Activated CD4-positive, alpha-beta T cell treated with anti-CD3 and anti-CD28 coated beads for 36 hours (primary cell): ENCODE results near the gene IGSF11. TPM values are rescaled to one million over a fixed set of nuclear protein-coding genes. Genes with fewer than 3 reads are reported as not detected.
"Not testable (repeated sequence)": the region's sequence is repeated elsewhere in the genome, so short reads cannot be mapped to it uniquely, and the experiment has no call there.

ENCODE experiments used
- ATAC-seq: fragments of 200-7000 bp; cut with Tn5 transposase; one replicate; pipeline ENCODE4 v1.10.0; 2021; ENCODE audit warnings: mild to moderate bottlenecking, moderate library complexity
- CTCF ChIA-PET: fragments of 350-600 bp; sonication (Branson Sonifier 250); formaldehyde crosslinking; loops from one replicate; lab custom pipeline; 2021; ENCODE audit warnings: antibody characterized with exemption; lab: Charles Lee
- POLR2A ChIA-PET: fragments of 350-600 bp; sonication (Branson Sonifier 250); formaldehyde crosslinking; loops from one replicate; lab custom pipeline; 2021; ENCODE audit warnings: antibody characterized with exemption, inconsistent platforms; lab: Charles Lee
- DNase-seq: peaks from one replicate; pipeline ENCODE4 v3.0.0-alpha.2; 2020
- H3K27ac Mint-ChIP-seq: one replicate; pipeline ENCODE4 v1.8.0; 2021; ENCODE audit warnings: mixed read lengths
- H3K27me3 Mint-ChIP-seq: one replicate; pipeline ENCODE4 v1.8.0; 2021; ENCODE audit warnings: mixed read lengths
- H3K36me3 Mint-ChIP-seq: one replicate; pipeline ENCODE4 v1.8.0; 2021; ENCODE audit warnings: low read depth, mixed read lengths
- H3K4me1 Mint-ChIP-seq: one replicate; pipeline ENCODE4 v1.8.0; 2021; ENCODE audit warnings: mixed read lengths
- H3K4me3 Mint-ChIP-seq: one replicate; pipeline ENCODE4 v1.8.0; 2021; ENCODE audit warnings: mild to moderate bottlenecking, moderate library complexity, mixed read lengths
- H3K9me3 Mint-ChIP-seq: one replicate; pipeline ENCODE4 v1.8.0; 2021; ENCODE audit warnings: low read depth, mixed read lengths
- intact Hi-C, 2 experiments: fragments of 100-400 bp; cut with DNase I in 1 of 2; cut with micrococcal nuclease in 1 of 2; formaldehyde crosslinking; loops; one replicate each; pipeline versions ENCODE4 v1.14.2 to v1.15.1; 2022 to 2024; cut with DNase I, micrococcal nuclease
- total RNA-seq, 2 experiments: library from RNA; stranded (reverse); gene quantifications; one replicate each; pipeline ENCODE4 v1.2.3, GENCODE V29; 2021

Gene IGSF11
- total RNA-seq, 2 experiments from 2014 or later: 0.09 to 0.23 TPM

DNA sequence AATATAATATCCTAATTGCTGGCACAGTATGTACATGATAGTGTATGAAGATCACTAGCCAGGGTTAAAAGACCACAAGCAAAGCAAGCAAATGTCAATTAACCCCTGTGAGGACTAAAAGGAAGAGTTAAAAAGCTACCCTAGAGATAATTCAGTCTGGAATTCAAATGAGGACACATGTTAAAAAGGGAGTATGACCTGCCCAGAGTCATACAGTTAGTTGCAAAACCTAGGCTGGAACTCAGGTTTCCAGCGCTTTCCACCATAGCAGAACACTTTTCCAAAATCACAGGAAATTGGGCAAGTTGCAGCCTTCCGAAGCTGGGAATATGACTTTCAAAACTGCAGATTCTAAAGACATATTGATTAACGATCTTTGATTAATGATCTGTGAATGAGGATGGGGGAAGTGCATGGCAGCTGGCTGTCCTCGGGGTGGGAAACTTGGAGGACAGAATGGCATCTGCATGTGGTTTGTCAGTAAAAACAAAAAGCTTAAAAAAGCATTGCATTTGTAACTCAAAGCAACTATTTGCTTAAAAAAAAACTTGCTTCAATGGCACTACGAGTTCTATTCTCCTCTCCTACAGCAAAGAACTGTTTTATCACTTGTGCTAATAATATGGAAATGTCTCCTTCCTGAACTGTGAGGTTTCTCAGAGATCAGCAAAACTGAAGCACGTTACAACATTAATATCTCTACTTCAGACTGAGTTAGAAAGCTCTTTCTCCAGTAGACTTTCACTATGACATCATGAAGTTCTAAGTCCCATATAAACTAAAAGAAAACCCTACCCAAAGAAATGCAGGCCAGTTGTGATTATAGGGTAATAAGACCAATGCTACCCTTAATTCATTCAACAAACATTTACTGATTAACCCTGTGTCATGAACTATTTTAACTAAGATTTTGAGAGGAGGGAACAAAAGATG, 46.2 kb downstream of the IGSF11 start:
- intact Hi-C loops: no loop called here
- H3K27ac Mint-ChIP-seq: no peak overlapping the region
- CTCF ChIA-PET: interaction anchor here (0.6 to 1.1 kb wide), 3 partner anchors 23 to 107 kb away, joined by 3 to 4 read pairs (median 3); no protein-coding TSS in a partner anchor

GRCh38 chr3:118987477-118987876, 47.2 kb downstream of the IGSF11 start:
- DNase-seq (no peak), ATAC-seq (no peak)
- Mint-ChIP-seq H3K36me3 (no peaks in the 10 kb centered on the region), H3K27me3 (peaks cover 5% of the 10 kb centered on the region), H3K4me1 (peaks cover 11% of the 10 kb centered on the region), H3K27ac (no peak overlapping the region), H3K4me3 (no peak overlapping the region), H3K9me3 (no peaks in the 10 kb centered on the region)
- POLR2A ChIA-PET: no interaction called here
- intact Hi-C loops: no loop called here
- CTCF ChIA-PET: interaction anchor here (1.0 to 1.1 kb wide), 2 partner anchors 105 to 108 kb away, joined by 3 to 4 read pairs; no protein-coding TSS in a partner anchor

More for the DNA sequence above, 46.2 kb downstream of the IGSF11 start:
- POLR2A ChIA-PET: no interaction called here
- DNase-seq: no peak
- ATAC-seq: no peak
- peaks cover 3% of the 10 kb centered on the region for H3K27me3 Mint-ChIP-seq
- H3K36me3 Mint-ChIP-seq: no peaks in the 10 kb centered on the region
- H3K4me3 Mint-ChIP-seq: no peak overlapping the region
- H3K9me3 Mint-ChIP-seq: no peaks in the 10 kb centered on the region
- H3K4me1 Mint-ChIP-seq: peaks cover 11% of the 10 kb centered on the region

GRCh38 chr3:118986734-118987133, 47.9 kb downstream of the IGSF11 start:
- Mint-ChIP-seq H3K27ac (no peak overlapping the region), H3K9me3 (no peaks in the 10 kb centered on the region), H3K4me1 (peaks cover 13% of the 10 kb centered on the region), H3K36me3 (no peaks in the 10 kb centered on the region), H3K4me3 (no peak overlapping the region), H3K27me3 (peaks cover 7% of the 10 kb centered on the region)
- POLR2A ChIA-PET: no interaction called here
- CTCF ChIA-PET: no interaction called here
- intact Hi-C loops: no loop called here
- DNase-seq (no peak), ATAC-seq (no peak)

GRCh38 chr3:118984699-118985098, 49.9 kb downstream of the IGSF11 start:
- no peak for ATAC-seq
- H3K27me3 Mint-ChIP-seq: peaks cover 10% of the 10 kb centered on the region
- no peaks in the 10 kb centered on the region for H3K36me3 Mint-ChIP-seq
- no peak overlapping the region for H3K27ac Mint-ChIP-seq
- ChIA-PET CTCF (interaction anchor here (0.9 to 1.7 kb wide), 2 partner anchors 47 to 99 kb away, joined by 3 read pairs; no protein-coding TSS in a partner anchor), POLR2A (no interaction called here)
- H3K9me3 Mint-ChIP-seq: no peaks in the 10 kb centered on the region
- H3K4me1 Mint-ChIP-seq: peaks cover 17% of the 10 kb centered on the region
- intact Hi-C loops: no loop called here
- no peak overlapping the region for H3K4me3 Mint-ChIP-seq
- DNase-seq: no peak

- ATAC-seq (no peak), DNase-seq (no peak)
- Mint-ChIP-seq H3K27ac (no peak overlapping the region), H3K9me3 (no peaks in the 10 kb centered on the region), H3K4me3 (no peak overlapping the region), H3K4me1 (peaks cover 18% of the 10 kb centered on the region), H3K36me3 (no peaks in the 10 kb centered on the region), H3K27me3 (peaks cover 10% of the 10 kb centered on the region)
- ChIA-PET POLR2A (no interaction called here), CTCF (no interaction called here)
- intact Hi-C loops: no loop called here
Measured at GRCh38 chr3:118981494-118982134, 53.0 kb downstream of the IGSF11 start.

DNA sequence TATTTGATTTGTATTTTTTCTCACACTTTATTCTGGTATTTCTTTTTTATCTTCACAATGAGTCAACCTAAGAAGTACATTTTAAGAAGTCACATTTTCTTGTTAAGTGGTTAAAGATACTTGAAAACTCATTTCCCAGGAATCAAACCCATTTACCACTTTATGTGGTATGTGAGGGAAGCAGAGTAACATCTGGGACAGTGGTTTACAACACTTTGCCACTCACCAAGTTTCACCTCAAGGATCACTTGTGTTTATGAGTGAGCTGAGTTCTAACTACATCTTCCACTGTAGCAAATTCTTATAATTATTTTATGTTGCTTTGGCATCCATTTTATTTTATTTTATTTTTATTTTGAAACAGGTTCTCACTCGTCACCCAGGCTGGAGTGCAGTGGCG, 53.8 kb downstream of the IGSF11 start:
- Mint-ChIP-seq H3K36me3 (no peaks in the 10 kb centered on the region), H3K27me3 (peaks cover 10% of the 10 kb centered on the region), H3K9me3 (no peaks in the 10 kb centered on the region), H3K4me1 (peaks cover 19% of the 10 kb centered on the region), H3K27ac (no peak overlapping the region), H3K4me3 (no peak overlapping the region)
- ATAC-seq: peak; percentile 49
- CTCF ChIA-PET: interaction anchor here (0.6 kb wide), 1 partner anchor 96 kb away, joined by 3 read pairs; no protein-coding TSS in a partner anchor
- intact Hi-C loops: no loop called here
- DNase-seq: no peak
- POLR2A ChIA-PET: no interaction called here

GRCh38 chr3:118978393-118978758, 56.3 kb downstream of the IGSF11 start:
- H3K27ac Mint-ChIP-seq: no peak overlapping the region

GRCh38 chr3:118977671-118978392, 56.8 kb downstream of the IGSF11 start:
- CTCF ChIA-PET: interaction anchor here (0.5 to 0.9 kb wide), 2 partner anchors 47 to 619 kb away, joined by 3 to 4 read pairs; no protein-coding TSS in a partner anchor
- Mint-ChIP-seq H3K27ac (no peak overlapping the region), H3K27me3 (peaks cover 7% of the 10 kb centered on the region), H3K36me3 (no peaks in the 10 kb centered on the region), H3K4me3 (no peak overlapping the region), H3K4me1 (peaks cover 10% of the 10 kb centered on the region), H3K9me3 (no peaks in the 10 kb centered on the region)
- ATAC-seq: no peak
- POLR2A ChIA-PET: no interaction called here
- DNase-seq: no peak
- intact Hi-C loops: no loop called here

More at GRCh38 chr3:118978393-118978758, 56.3 kb downstream of the IGSF11 start:
- Mint-ChIP-seq H3K9me3 (no peaks in the 10 kb centered on the region), H3K36me3 (no peaks in the 10 kb centered on the region), H3K4me1 (peaks cover 10% of the 10 kb centered on the region), H3K27me3 (peaks cover 7% of the 10 kb centered on the region), H3K4me3 (no peak overlapping the region)
- intact Hi-C loops: no loop called here
- ATAC-seq (no peak), DNase-seq (no peak)
- CTCF ChIA-PET: interaction anchor here (0.5 to 0.9 kb wide), 2 partner anchors 48 to 618 kb away, joined by 3 to 4 read pairs; no protein-coding TSS in a partner anchor
- POLR2A ChIA-PET: no interaction called here

GRCh38 chr3:118977118-118977517, 57.5 kb downstream of the IGSF11 start:
- Mint-ChIP-seq H3K9me3 (no peaks in the 10 kb centered on the region), H3K4me1 (peaks cover 10% of the 10 kb centered on the region), H3K36me3 (no peaks in the 10 kb centered on the region), H3K27me3 (peaks cover 5% of the 10 kb centered on the region), H3K27ac (no peak overlapping the region), H3K4me3 (no peak overlapping the region)
- intact Hi-C loops: no loop called here
- CTCF ChIA-PET: no interaction called here
- DNase-seq (no peak), ATAC-seq (no peak)
- POLR2A ChIA-PET: no interaction called here

DNA sequence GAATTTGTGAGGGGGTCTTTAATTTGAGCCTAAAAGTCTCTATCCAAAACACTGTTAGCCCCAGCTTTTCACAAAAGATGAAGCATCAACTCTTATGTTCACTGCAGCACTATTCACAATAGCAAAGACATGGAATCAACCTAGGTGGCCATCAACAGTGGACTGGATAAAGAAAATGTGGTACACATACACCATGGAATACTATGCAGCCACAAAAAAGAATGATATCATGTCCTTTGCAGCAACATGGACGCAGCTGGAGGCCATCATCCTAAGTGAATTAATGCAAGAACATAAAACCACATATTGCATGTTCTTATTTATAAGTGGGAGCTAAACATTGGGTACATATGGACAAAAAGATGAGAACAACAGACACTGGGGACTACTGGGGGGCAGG, 59.2 kb downstream of the IGSF11 start:
- H3K36me3 Mint-ChIP-seq, H3K9me3 Mint-ChIP-seq, intact Hi-C loops, POLR2A ChIA-PET, H3K4me1 Mint-ChIP-seq, ATAC-seq, H3K4me3 Mint-ChIP-seq, DNase-seq, CTCF ChIA-PET, H3K27ac Mint-ChIP-seq, H3K27me3 Mint-ChIP-seq: not testable (repeated sequence)
